Urinary bladder (tissue), 4 donors: ENCODE results near the gene TAF11L12. TPM values are rescaled to one million over a fixed set of nuclear protein-coding genes. Genes with fewer than 3 reads are reported as not detected.
"Not testable (repeated sequence)": the region's sequence is repeated elsewhere in the genome, so short reads cannot be mapped to it uniquely, and the experiment has no call there.

Experiments
- DNase-seq: peaks from one replicate; pipeline ENCODE4 v3.0.0-alpha.2; 2015; ENCODE audit errors: extremely low spot score
- H3K27ac ChIP-seq: one replicate; pipeline ENCODE4 v1.5.1; 2013; ENCODE audit warnings: low read depth, mild to moderate bottlenecking, moderate library complexity
- H3K36me3 ChIP-seq: one replicate; pipeline ENCODE4 v1.6.1; 2013; ENCODE audit warnings: mild to moderate bottlenecking, moderate library complexity; ENCODE audit not compliant: insufficient read depth
- H3K4me1 ChIP-seq: one replicate; pipeline ENCODE4 v1.6.1; 2013; ENCODE audit warnings: mild to moderate bottlenecking, moderate library complexity; ENCODE audit not compliant: insufficient read depth
- H3K4me3 ChIP-seq: one replicate; pipeline ENCODE4 v1.5.1; 2013; ENCODE audit warnings: low read depth, low read length
- WGBS: extraction: QIAGEN DNeasy Blood & Tissue Kit; methylation state at CpG from one replicate; pipeline ENCODE4 v1.1.7; 2013; 5-methylcytosine and 5-hydroxymethylcytosine counted together
- polyA plus RNA-seq: library from polyadenylated mRNA; stranded (reverse); fragments of 200-250 nt; gene quantifications from one replicate; pipeline ENCODE4 v1.2.3, GENCODE V29; 2013
- total RNA-seq: library from RNA; depleted of rRNA; stranded (reverse); fragments of >200 nt; gene quantifications from one replicate; pipeline ENCODE4 v1.2.3, GENCODE V29; 2014
- donor health status: healthy with polysubstance abuse.
- donor health status: healthy.

The TAF11L12 gene
- total RNA-seq (not detected), polyA plus RNA-seq (not detected)

DNA sequence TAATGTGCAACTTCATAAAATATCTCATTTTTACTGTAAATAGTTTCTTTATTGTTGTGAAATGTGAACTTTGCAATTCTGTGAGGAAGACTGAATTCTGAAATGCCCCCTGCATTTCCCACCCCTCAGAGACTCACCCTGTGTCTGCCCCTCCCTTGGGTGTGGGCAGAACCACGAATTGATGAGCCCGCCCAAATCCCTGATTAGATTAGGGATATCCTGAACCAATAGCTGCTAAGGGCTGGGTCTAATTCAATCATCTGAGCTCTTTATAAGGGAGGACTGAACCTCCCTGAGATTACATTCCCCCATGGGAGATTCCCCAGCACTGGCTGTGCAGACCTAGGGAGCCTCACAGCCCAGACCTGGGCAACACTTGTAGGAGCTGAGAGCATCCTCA is at the start of gene TAF11L12:
Gene TAF11L12, plus strand, starts transcription at position 301 of the 400 bp plus-strand sequence.
- WGBS: 64% methylated on average over 2 of the region's 2 CpGs
- DNase-seq, H3K36me3 ChIP-seq, H3K4me3 ChIP-seq, H3K27ac ChIP-seq, H3K4me1 ChIP-seq: not testable (repeated sequence)

DNA sequence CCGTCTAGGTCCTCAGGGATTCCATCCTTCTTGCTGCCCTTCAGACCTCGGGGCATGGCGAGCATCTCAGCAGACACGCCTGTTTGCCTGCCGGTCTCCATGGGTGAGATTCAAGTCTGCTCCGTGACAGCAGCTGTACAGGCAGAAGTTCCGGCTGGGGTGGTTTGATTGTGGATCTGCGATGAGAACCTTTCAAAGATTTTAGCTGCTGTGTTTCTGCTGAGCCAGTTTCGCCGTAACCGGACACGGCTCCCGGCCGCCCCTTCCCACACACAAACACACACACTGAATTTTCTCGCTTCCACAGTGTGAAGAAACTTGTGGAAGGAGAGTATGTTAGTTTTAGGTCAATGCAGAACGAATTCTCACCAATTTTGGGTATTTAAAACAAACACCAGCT is 24.5 kb upstream of the TAF11L12 start, which contains the start of gene TAF11L7:
Gene TAF11L7, minus strand, starts transcription at position 101 of the 400 bp plus-strand sequence.
- H3K36me3 ChIP-seq, H3K4me3 ChIP-seq, H3K4me1 ChIP-seq, DNase-seq, H3K27ac ChIP-seq: not testable (repeated sequence)
- WGBS: no CpG with 5 or more reads among the region's 16 CpGs

DNA sequence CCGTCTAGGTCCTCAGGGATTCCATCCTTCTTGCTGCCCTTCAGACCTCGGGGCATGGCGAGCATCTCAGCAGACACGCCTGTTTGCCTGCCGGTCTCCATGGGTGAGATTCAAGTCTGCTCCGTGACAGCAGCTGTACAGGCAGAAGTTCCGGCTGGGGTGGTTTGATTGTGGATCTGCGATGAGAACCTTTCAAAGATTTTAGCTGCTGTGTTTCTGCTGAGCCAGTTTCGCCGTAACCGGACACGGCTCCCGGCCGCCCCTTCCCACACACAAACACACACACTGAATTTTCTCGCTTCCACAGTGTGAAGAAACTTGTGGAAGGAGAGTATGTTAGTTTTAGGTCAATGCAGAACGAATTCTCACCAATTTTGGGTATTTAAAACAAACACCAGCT is 19.3 kb upstream of the TAF11L12 start, which contains the start of gene TAF11L8:
Gene TAF11L8, minus strand, starts transcription at position 101 of the 400 bp plus-strand sequence.
- H3K4me1 ChIP-seq, H3K36me3 ChIP-seq, H3K4me3 ChIP-seq, DNase-seq, H3K27ac ChIP-seq: not testable (repeated sequence)
- WGBS: no CpG with 5 or more reads among the region's 16 CpGs

DNA sequence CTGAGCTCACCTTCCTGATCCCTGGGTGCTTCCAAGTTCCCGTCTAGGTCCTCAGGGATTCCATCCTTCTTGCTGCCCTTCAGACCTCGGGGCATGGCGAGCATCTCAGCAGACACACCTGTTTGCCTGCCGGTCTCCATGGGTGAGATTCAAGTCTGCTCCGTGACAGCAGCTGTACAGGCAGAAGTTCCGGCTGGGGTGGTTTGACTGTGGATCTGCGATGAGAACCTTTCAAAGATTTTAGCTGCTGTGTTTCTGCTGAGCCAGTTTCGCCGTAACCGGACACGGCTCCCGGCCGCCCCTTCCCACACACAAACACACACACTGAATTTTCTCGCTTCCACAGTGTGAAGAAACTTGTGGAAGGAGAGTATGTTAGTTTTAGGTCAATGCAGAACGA is 15.9 kb upstream of the TAF11L12 start, which contains the start of gene TAF11L9:
Gene TAF11L9, minus strand, starts transcription at position 140 of the 400 bp plus-strand sequence.
- DNase-seq, H3K4me3 ChIP-seq, H3K4me1 ChIP-seq, H3K27ac ChIP-seq, H3K36me3 ChIP-seq: not testable (repeated sequence)
- WGBS: 97% methylated on average over 9 of the region's 15 CpGs

- H3K4me3 ChIP-seq, H3K4me1 ChIP-seq, H3K27ac ChIP-seq, DNase-seq, H3K36me3 ChIP-seq: not testable (repeated sequence)
- WGBS: no CpG with 5 or more reads among the region's 15 CpGs
Observed at GRCh38 chr5:17597728-17598127, 12.5 kb upstream of the TAF11L12 start, which contains the start of gene TAF11L10. TAF11L10 (minus strand) TSS chr5:17597828.

GRCh38 chr5:17603880-17604279 is 6.3 kb upstream of the TAF11L12 start, which contains the start of gene TAF11L11:
TAF11L11 (plus strand) TSS chr5:17604183.
- DNase-seq, H3K4me3 ChIP-seq, H3K4me1 ChIP-seq, H3K27ac ChIP-seq, H3K36me3 ChIP-seq: not testable (repeated sequence)
- WGBS: 73% methylated on average over 6 of the region's 6 CpGs

DNA sequence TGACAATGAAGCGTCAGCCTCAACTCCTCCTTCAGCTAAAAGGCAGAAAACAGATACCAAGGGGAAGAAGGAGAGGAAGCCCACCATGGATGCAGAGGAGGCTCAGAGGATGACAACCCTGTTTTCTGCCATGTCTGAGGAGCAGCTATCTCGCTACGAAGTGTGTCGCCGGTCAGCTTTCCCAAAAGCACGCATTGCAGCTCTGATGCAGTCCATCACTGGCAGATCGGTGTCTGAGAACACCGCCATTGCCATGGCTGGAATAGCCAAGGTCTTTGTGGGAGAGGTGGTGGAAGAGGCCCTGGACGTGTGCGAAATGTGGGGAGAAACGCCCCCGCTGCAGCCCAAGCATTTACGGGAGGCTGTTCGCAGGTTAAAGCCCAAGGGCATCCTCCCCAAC is 5.2 kb upstream of the TAF11L12 start:
- 92% methylated on average over 14 of the region's 14 CpGs for WGBS
- H3K4me1 ChIP-seq: no peaks in the 10 kb centered on the region
- no peak overlapping the region for H3K27ac ChIP-seq
- no peak overlapping the region for H3K4me3 ChIP-seq
- no peak for DNase-seq
- H3K36me3 ChIP-seq: no peaks in the 10 kb centered on the region

DNA sequence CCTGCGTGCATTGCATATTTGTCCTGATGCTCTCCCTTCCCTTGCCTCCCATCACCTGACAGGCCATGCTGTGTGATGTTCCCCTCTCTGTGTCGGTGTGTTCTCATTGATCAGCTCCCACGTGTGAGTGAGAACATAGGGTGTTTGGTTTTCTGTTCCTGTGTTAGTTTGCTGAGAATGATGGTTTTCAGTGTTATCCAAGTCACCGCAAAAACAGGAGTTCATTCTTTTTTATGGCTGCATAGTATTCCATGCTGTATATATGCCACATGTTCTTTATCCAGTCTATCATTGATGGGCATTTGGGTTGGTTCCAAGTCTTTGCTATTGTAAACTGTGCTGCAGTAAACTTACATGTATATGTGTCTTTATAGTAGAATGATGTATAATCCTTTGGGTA is 2.7 kb upstream of the TAF11L12 start:
- not testable (repeated sequence) for H3K4me1 ChIP-seq, H3K4me3 ChIP-seq, H3K27ac ChIP-seq, H3K36me3 ChIP-seq, DNase-seq
- WGBS: 93% methylated on average over 4 of the region's 4 CpGs

GRCh38 chr5:17614872-17615605 is 4.8 kb downstream of the TAF11L12 start:
- H3K4me3 ChIP-seq: no peak overlapping the region
- no peaks in the 10 kb centered on the region for H3K4me1 ChIP-seq
- DNase-seq: no peak
- WGBS: 90% methylated on average over 17 of the region's 17 CpGs
- H3K36me3 ChIP-seq: no peaks in the 10 kb centered on the region
- no peak overlapping the region for H3K27ac ChIP-seq

GRCh38 chr5:17619354-17619753 is 9.2 kb downstream of the TAF11L12 start:
- no peaks in the 10 kb centered on the region for H3K4me1 ChIP-seq
- no peak overlapping the region for H3K27ac ChIP-seq
- DNase-seq: no peak
- H3K36me3 ChIP-seq: no peaks in the 10 kb centered on the region
- no peak overlapping the region for H3K4me3 ChIP-seq
- 80% methylated on average over 3 of the region's 3 CpGs for WGBS

- Histone ChIP-seq H3K4me1 (no peaks in the 10 kb centered on the region), H3K4me3 (no peak overlapping the region), H3K36me3 (no peaks in the 10 kb centered on the region), H3K27ac (no peak overlapping the region)
- WGBS: 88% methylated on average over 17 of the region's 17 CpGs
- no peak for DNase-seq
Observed at GRCh38 chr5:17620627-17621026, 10.4 kb downstream of the TAF11L12 start.

GRCh38 chr5:17625686-17626085 is 15.5 kb downstream of the TAF11L12 start:
- no peak overlapping the region for H3K27ac ChIP-seq
- H3K36me3 ChIP-seq: no peaks in the 10 kb centered on the region
- H3K4me1 ChIP-seq: no peaks in the 10 kb centered on the region
- 92% methylated on average over 11 of the region's 11 CpGs for WGBS
- DNase-seq: no peak
- H3K4me3 ChIP-seq: no peak overlapping the region

DNA sequence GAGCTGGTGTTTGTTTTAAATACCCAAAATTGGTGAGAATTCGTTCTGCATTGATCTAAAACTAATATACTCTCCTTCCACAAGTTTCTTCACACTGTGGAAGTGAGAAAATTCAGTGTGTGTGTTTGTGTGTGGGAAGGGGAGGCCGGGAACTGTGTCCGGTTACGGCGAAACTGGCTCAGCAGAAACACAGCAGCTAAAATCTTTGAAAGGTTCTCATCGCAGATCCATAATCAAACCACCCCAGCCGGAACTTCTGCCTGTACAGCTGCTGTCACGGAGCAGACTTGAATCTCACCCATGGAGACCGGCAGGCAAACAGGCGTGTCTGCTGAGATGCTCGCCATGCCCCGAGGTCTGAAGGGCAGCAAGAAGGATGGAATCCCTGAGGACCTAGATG is 21.6 kb downstream of the TAF11L12 start, which contains the start of gene TAF11L13:
Gene TAF11L13, plus strand, starts transcription at position 301 of the 400 bp plus-strand sequence.
- not testable (repeated sequence) for H3K4me3 ChIP-seq, H3K36me3 ChIP-seq, H3K27ac ChIP-seq, H3K4me1 ChIP-seq, DNase-seq
- 75% methylated on average over 9 of the region's 12 CpGs for WGBS

- Histone ChIP-seq H3K27ac (no peak within 1 kb of the TSS), H3K4me1 (no peaks in the 10 kb centered on the region), H3K36me3 (no peaks in the 10 kb centered on the region), H3K4me3 (no peak within 1 kb of the TSS)
- 90% methylated on average over 5 of the region's 5 CpGs for WGBS
- no peak for DNase-seq
Observed at GRCh38 chr5:17634160-17634559, 24.0 kb downstream of the TAF11L12 start, which contains the start of gene TAF11L14. TAF11L14 (plus strand) TSS chr5:17634460.
